MCF 10A (cell line): ENCODE measurements around the gene HIVEP1. TPM values are rescaled to one million over a fixed set of nuclear protein-coding genes. Genes with fewer than 3 reads are reported as not detected.
A peak's percentile ranks its signal among the peaks of the same experiment; 100 is the strongest.

Experiments
- BruUV-seq: library from RNA; stranded (reverse); fragments of 400-500 nt; replicated peaks from 2 replicates; lab custom pipeline; 2021; lab: Mats Ljungman, UMichigan
- CTCF ChIA-PET: fragments of 300-600 bp; sonication (Branson Sonifier 250); formaldehyde crosslinking; extraction: SDS; loops from one replicate; lab custom pipeline; 2021; ENCODE audit warnings: antibody characterized with exemption, inconsistent platforms; lab: Yijun Ruan, JAX
- POLR2A ChIA-PET: fragments of 300-600, 350-650 bp; sonication (Branson Sonifier 250); formaldehyde crosslinking; extraction: SDS; loops from one replicate; lab custom pipeline; 2020; ENCODE audit warnings: antibody characterized with exemption, inconsistent platforms; lab: Yijun Ruan, JAX
- DNase-seq: peaks from one replicate; pipeline ENCODE4 v3.0.0-alpha.2; 2018; ENCODE audit not compliant: unreplicated experiment
- H3K27ac Mint-ChIP-seq: one replicate; pipeline ENCODE4 v1.8.0; 2022; ENCODE audit warnings: mild to moderate bottlenecking, low read depth, mixed read lengths; ENCODE audit not compliant: unreplicated experiment
- H3K27me3 Mint-ChIP-seq: one replicate; pipeline ENCODE4 v1.8.0; 2022; ENCODE audit warnings: mixed read lengths; ENCODE audit not compliant: insufficient read depth, unreplicated experiment
- H3K36me3 Mint-ChIP-seq: one replicate; pipeline ENCODE4 v1.8.0; 2022; ENCODE audit warnings: mild to moderate bottlenecking, moderate library complexity, mixed read lengths; ENCODE audit not compliant: insufficient read depth, unreplicated experiment
- H3K4me1 Mint-ChIP-seq: one replicate; pipeline ENCODE4 v1.8.0; 2022; ENCODE audit warnings: mixed read lengths; ENCODE audit not compliant: insufficient read depth, unreplicated experiment
- H3K4me3 Mint-ChIP-seq: one replicate; pipeline ENCODE4 v1.8.0; 2022; ENCODE audit warnings: mild to moderate bottlenecking, moderate library complexity, mixed read lengths; ENCODE audit not compliant: unreplicated experiment
- H3K9me3 Mint-ChIP-seq: one replicate; pipeline ENCODE4 v1.8.0; 2022; ENCODE audit warnings: mixed read lengths; ENCODE audit not compliant: unreplicated experiment
- intact Hi-C: fragments of 100-400 bp; cut with micrococcal nuclease; formaldehyde crosslinking; loops from 2 replicates; pipeline ENCODE4 v1.14.1; 2022
- total RNA-seq: library from RNA; stranded (reverse); gene quantifications from 2 replicates; pipeline ENCODE4 v1.2.3, GENCODE V29; 2022
- TF ChIP-seq, protein P1 (sequence below): fragments of 200-600 bp; IDR thresholded peaks from one replicate; pipeline ENCODE4 v1.8.0; 2022; ENCODE audit warnings: antibody characterized with exemption, mild to moderate bottlenecking; ENCODE audit not compliant: unreplicated experiment

HIVEP1 gene
- total RNA-seq, 1 experiment from 2014 or later = 19.1 TPM

DNA sequence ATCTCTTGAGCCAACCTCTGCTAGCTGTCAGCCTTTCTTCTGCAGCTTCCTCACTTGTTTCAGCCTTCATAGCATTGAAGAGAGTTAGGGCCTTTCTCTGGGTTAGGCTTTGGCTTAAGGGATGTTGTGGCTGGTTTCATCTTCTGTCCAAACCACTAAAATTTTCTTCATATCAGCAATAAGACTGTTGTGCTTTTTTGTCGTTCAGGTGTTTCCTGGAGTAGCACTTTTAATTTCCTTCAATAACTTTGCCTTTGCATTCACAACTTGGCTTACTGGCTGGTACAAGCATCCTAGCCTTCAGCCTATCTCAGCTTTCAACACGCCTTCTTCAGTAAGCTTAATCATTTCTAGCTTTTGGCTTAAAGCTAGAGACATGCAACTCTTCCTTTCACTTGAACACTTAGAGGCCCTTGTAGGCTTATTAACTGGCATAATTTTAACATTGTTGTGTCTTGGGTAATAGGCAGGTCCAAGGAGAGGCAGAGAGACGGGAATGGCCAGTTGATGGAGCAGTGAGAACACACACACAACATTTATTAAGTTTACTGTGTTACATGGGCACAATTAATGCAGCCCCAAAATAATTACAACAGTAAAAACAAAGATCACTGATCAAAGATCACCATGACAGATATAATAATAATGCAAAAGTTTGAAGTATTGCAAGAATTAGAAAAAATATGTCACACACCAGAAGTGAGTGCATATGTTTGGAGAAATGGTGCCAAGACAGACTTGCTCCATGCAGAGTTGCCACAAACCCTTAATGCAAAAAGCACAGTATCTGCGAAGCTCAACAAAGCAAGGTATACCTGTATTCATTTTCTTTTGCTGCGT is 98.6 kb downstream of the HIVEP1 start:
- H3K4me3 Mint-ChIP-seq = no peak overlapping the region

DNA sequence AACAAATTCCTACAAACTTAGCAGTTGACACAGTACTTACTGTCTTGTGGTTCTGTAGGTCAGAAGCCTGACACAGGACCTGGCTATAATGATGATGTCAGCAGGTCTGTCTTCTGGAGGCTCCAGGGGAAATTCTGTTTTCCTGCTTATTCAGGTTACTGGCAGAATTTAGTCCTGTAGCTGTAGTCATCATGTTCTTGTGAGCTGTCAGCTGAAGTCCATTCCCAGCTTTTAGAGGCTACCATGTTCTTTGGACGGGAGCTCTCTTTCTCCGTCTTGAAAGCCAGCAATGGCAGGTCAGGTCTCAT is 99.2 kb downstream of the HIVEP1 start:
- Mint-ChIP-seq H3K9me3 (no peaks in the 10 kb centered on the region), H3K27ac (no peak overlapping the region), H3K36me3 (peaks cover 6% of the 10 kb centered on the region), H3K4me1 (peaks cover 12% of the 10 kb centered on the region), H3K4me3 (no peak overlapping the region), H3K27me3 (no peaks in the 10 kb centered on the region)
- TF ChIP-seq, protein P1, sequence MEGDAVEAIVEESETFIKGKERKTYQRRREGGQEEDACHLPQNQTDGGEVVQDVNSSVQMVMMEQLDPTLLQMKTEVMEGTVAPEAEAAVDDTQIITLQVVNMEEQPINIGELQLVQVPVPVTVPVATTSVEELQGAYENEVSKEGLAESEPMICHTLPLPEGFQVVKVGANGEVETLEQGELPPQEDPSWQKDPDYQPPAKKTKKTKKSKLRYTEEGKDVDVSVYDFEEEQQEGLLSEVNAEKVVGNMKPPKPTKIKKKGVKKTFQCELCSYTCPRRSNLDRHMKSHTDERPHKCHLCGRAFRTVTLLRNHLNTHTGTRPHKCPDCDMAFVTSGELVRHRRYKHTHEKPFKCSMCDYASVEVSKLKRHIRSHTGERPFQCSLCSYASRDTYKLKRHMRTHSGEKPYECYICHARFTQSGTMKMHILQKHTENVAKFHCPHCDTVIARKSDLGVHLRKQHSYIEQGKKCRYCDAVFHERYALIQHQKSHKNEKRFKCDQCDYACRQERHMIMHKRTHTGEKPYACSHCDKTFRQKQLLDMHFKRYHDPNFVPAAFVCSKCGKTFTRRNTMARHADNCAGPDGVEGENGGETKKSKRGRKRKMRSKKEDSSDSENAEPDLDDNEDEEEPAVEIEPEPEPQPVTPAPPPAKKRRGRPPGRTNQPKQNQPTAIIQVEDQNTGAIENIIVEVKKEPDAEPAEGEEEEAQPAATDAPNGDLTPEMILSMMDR = no peak
- ChIA-PET CTCF (interaction anchor here (1.3 kb wide), 1 partner anchor 496 kb away, joined by 3 read pairs; no protein-coding TSS in a partner anchor), POLR2A (interaction anchor here (1.0 kb wide), 1 partner anchor 9 kb away, joined by 3 read pairs; no protein-coding TSS in a partner anchor)
- no TSS peak for BruUV-seq
- DNase-seq = no peak
- intact Hi-C loops = no loop called here

More for the DNA sequence above, 98.6 kb downstream of the HIVEP1 start:
- BruUV-seq = no TSS peak
- H3K9me3 Mint-ChIP-seq = no peaks in the 10 kb centered on the region
- H3K27me3 Mint-ChIP-seq = no peaks in the 10 kb centered on the region
- TF ChIP-seq, protein P1 = no peak
- DNase-seq = no peak
- POLR2A ChIA-PET = no interaction called here
- CTCF ChIA-PET = interaction anchor here (1.3 kb wide), 1 partner anchor 497 kb away, joined by 3 read pairs; no protein-coding TSS in a partner anchor
- no peak overlapping the region for H3K27ac Mint-ChIP-seq
- intact Hi-C loops = no loop called here
- peaks cover 6% of the 10 kb centered on the region for H3K36me3 Mint-ChIP-seq
- H3K4me1 Mint-ChIP-seq = peaks cover 12% of the 10 kb centered on the region

DNA sequence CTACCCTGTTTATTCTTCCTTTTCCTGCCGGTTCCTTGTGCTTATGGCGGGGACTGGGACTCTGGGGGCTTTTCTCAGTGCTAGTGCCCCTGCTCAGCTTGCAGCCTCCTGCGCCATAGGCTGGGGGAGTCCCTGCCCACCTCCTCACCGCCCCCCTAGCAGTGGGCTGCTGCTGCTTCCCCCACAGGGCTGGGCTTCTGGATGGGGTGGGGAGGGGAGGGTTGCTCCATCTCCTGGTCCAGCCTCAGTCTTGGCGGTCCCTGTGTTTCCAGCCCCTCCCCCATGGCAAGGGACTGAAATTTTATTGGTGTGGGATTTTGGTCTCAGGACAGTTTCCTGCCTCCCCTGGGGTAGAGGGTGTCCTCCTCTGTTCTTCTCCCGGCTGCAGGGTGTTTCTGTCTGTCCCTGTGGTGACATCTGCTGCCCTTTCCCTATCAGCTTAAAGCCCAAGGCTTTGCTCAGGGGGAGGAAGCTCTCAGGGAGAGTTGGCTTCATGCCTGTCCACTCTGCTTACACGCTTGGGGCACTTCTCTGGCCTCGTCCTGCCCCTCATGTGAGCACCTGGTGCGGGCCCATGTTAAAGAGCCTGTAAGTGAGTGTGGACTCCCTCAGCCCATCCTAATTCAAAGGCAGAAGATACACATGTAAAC is 100.6 kb downstream of the HIVEP1 start:
- H3K36me3 Mint-ChIP-seq = peaks cover 6% of the 10 kb centered on the region
- no TSS peak for BruUV-seq
- TF ChIP-seq, protein P1 = no peak
- intact Hi-C loops = no loop called here
- ChIA-PET CTCF (interaction anchor here (1.3 kb wide), 1 partner anchor 495 kb away, joined by 3 read pairs; no protein-coding TSS in a partner anchor), POLR2A (interaction anchor here (1.0 kb wide), 1 partner anchor 10 kb away, joined by 3 read pairs; no protein-coding TSS in a partner anchor)
- peaks cover 12% of the 10 kb centered on the region for H3K4me1 Mint-ChIP-seq
- H3K9me3 Mint-ChIP-seq = no peaks in the 10 kb centered on the region
- H3K4me3 Mint-ChIP-seq = no peak overlapping the region
- no peaks in the 10 kb centered on the region for H3K27me3 Mint-ChIP-seq
- H3K27ac Mint-ChIP-seq = no peak overlapping the region
- DNase-seq = peak; percentile 8

DNA sequence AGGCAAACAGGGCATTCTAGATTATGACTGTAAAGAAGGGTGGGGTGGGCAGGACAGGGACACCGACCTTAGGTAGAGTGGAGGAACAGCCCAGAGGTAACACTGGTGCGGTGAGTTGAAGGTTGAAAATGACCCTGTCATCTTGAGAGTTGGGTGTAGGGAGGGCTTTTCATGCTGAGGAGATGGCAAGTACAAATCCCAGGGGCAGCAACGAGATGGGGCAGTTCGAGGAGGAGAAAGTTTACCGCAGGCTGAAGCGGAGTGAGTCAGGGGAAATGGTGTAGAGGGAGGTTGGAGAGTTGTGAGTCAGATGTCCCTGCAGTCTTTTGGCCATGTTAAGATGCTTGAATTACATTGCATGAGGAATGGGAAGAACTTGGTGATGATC is 101.1 kb downstream of the HIVEP1 start:
- Mint-ChIP-seq H3K36me3 (peaks cover 6% of the 10 kb centered on the region), H3K9me3 (no peaks in the 10 kb centered on the region), H3K4me1 (peaks cover 12% of the 10 kb centered on the region), H3K27ac (no peak overlapping the region), H3K27me3 (no peaks in the 10 kb centered on the region), H3K4me3 (no peak overlapping the region)
- DNase-seq = peak; percentile 80
- TF ChIP-seq, protein P1 = no peak
- intact Hi-C loops = no loop called here
- BruUV-seq = no TSS peak
- ChIA-PET POLR2A (no interaction called here), CTCF (no interaction called here)
